ENCODE results near the gene FOXP4. TPM values are rescaled to one million over a fixed set of nuclear protein-coding genes. Genes with fewer than 3 reads are reported as not detected.

Gene FOXP4
- total RNA-seq, 1 experiment from 2014 or later = 32.3 TPM

DNA sequence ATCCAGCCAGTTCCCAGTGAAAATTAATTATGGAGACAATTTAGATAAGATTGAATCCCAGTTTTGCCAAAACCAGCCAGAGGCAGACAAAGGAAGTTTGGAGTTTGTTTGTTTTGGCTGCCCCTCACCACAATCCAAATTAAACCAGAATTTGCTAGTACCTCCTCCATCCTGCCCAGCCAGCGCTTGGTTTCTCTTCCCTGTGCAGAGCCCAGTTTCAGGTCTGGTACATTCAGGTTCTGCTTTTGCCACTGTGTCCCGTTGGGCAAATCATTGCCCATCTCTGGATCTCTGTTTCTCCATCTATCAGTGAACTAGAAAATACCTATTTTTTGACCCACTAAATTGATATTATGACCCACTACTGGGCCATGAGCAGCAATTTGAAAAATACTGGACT lies 26.4 kb downstream of the FOXP4 start:
- ChIA-PET POLR2A (interaction anchor here (1.8 kb wide), 1 partner anchor 144 kb away, joined by 4 read pairs; no protein-coding TSS in a partner anchor), RAD21 (ENCODE audit: low non-redundant PET in 1 of 2, low total read pairs in 2 of 2, uncharacterized antibody in 2 of 2, unreplicated experiment in 2 of 2) (no interaction called here), CTCF (no interaction called here)
- H3K4me2 ChIP-seq (ENCODE audit: low read length) = no peak overlapping the region
- H3K79me2 ChIP-seq (ENCODE audit: insufficient read depth, low read length) = no peaks in the 10 kb centered on the region; the same call in 1 of the 2 replicates
- H3K9me2 ChIP-seq (ENCODE audit: insufficient read depth) = no peaks in the 10 kb centered on the region
- no peaks in the 10 kb centered on the region for H3K27me3 ChIP-seq (ENCODE audit: insufficient read depth, low read length)
- H3K36me3 ChIP-seq (ENCODE audit: control insufficient read depth in 1 of 2, insufficient read depth in 2 of 2, low read length in 2 of 2) = peaks cover 6% of the 10 kb centered on the region in 2 experiments; a peak in 2 of 4 replicates
- no peaks in the 10 kb centered on the region for H4K20me1 ChIP-seq (ENCODE audit: insufficient read depth)
- H3K27ac ChIP-seq (ENCODE audit: low read depth, low read length) = no peak overlapping the region
- BruUV-seq (replicated peaks) = no TSS peak
- H2AFZ ChIP-seq (ENCODE audit: low read depth, low read length, poor library complexity, severe bottlenecking) = no peak overlapping the region
- H3K9me3 ChIP-seq (ENCODE audit: control insufficient read depth in 1 of 2, insufficient read depth in 1 of 2, low read depth in 1 of 2, low read length in 2 of 2) = no peaks in the 10 kb centered on the region
- no peak overlapping the region for H3K9ac ChIP-seq (ENCODE audit: low read length)
- intact Hi-C loops (cut with micrococcal nuclease) = no loop called here
- TF ChIP-seq YY1 (IDR thresholded peaks at IDR 0.05; ENCODE audit: extremely low read depth, insufficient replicate concordance, low read depth, low read length) = no peak
- TF ChIP-seq ELF1 (IDR thresholded peaks at IDR 0.05; ENCODE audit: borderline replicate concordance, low read depth) = no peak
- TF ChIP-seq, protein P1, sequence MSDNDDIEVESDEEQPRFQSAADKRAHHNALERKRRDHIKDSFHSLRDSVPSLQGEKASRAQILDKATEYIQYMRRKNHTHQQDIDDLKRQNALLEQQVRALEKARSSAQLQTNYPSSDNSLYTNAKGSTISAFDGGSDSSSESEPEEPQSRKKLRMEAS (IDR thresholded peaks at IDR 0.05) = no peak
- DNase-seq (ENCODE audit: low read depth, low spot score) (no peak), ATAC-seq (no peak)
- peaks cover 9 to 14% of the 10 kb centered on the region in 2 experiments for H3K4me1 ChIP-seq (ENCODE audit: control insufficient read depth in 1 of 2, insufficient read depth in 2 of 2, low read length in 2 of 2)
- H3K4me3 ChIP-seq (replicated peaks in 1 of 2; ENCODE audit: low read depth in 1 of 2, low read length in 2 of 2) = no peak overlapping the region

DNA sequence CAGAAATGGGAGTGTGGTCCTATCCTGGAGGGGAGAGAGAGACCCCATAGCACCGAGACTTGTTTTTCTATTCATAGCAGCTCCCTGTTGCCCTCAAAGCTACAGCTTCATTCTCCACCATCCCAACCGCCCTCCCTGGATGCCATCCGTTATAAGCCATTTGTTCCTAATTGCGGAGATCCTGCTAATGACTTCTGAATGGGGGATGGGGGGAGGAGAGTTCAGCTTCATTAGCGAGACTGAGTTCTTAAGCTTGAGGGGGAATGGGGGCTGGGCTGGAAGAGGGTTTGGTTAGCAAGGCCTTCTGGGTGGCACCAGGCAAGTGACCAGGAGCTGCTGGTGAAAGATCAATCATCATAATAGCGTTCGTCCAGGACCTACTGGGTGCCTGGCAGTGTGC lies 27.1 kb downstream of the FOXP4 start:
- no peak for DNase-seq (ENCODE audit: low read depth, low spot score)
- ATAC-seq = no peak
- H3K27me3 ChIP-seq (ENCODE audit: insufficient read depth, low read length) = no peaks in the 10 kb centered on the region
- no peak overlapping the region for H3K9ac ChIP-seq (ENCODE audit: low read length)
- no peaks in the 10 kb centered on the region; the same call in 1 of the 2 replicates for H3K79me2 ChIP-seq (ENCODE audit: insufficient read depth, low read length)
- no TSS peak for BruUV-seq (replicated peaks)
- intact Hi-C loops (cut with micrococcal nuclease) = no loop called here
- RAD21 ChIA-PET (ENCODE audit: low non-redundant PET in 1 of 2, low total read pairs in 2 of 2, uncharacterized antibody in 2 of 2, unreplicated experiment in 2 of 2) = no interaction called here
- no peak overlapping the region for H3K4me2 ChIP-seq (ENCODE audit: low read length)
- H4K20me1 ChIP-seq (ENCODE audit: insufficient read depth) = no peaks in the 10 kb centered on the region
- H3K27ac ChIP-seq (ENCODE audit: low read depth, low read length) = no peak overlapping the region
- CTCF ChIA-PET = no interaction called here
- peaks cover 15 to 21% of the 10 kb centered on the region in 2 experiments for H3K4me1 ChIP-seq (ENCODE audit: control insufficient read depth in 1 of 2, insufficient read depth in 2 of 2, low read length in 2 of 2)
- POLR2A ChIA-PET = interaction anchor here (1.8 kb wide), 1 partner anchor 145 kb away, joined by 4 read pairs; no protein-coding TSS in a partner anchor
- peaks cover under 1 to 4% of the 10 kb centered on the region in 2 experiments; a peak in 2 of 4 replicates for H3K36me3 ChIP-seq (ENCODE audit: control insufficient read depth in 1 of 2, insufficient read depth in 2 of 2, low read length in 2 of 2)
- no peaks in the 10 kb centered on the region for H3K9me3 ChIP-seq (ENCODE audit: control insufficient read depth in 1 of 2, insufficient read depth in 1 of 2, low read depth in 1 of 2, low read length in 2 of 2)
- H2AFZ ChIP-seq (ENCODE audit: low read depth, low read length, poor library complexity, severe bottlenecking) = no peak overlapping the region
- no peak overlapping the region for H3K4me3 ChIP-seq (replicated peaks in 1 of 2; ENCODE audit: low read depth in 1 of 2, low read length in 2 of 2)
- H3K9me2 ChIP-seq (ENCODE audit: insufficient read depth) = no peaks in the 10 kb centered on the region
- TF ChIP-seq ZFX (IDR thresholded peaks at IDR 0.05) (no peak), JUND (IDR thresholded peaks at IDR 0.05) (no peak), RAD21 (IDR thresholded peaks at IDR 0.05; ENCODE audit: low read depth) (no peak), FOSL1 (IDR thresholded peaks at IDR 0.05; ENCODE audit: low read depth) (no peak), TCF7L2 (IDR thresholded peaks at IDR 0.05; ENCODE audit: borderline replicate concordance, extremely low read depth, insufficient read depth, insufficient read length) (no peak), SIN3A (IDR thresholded peaks at IDR 0.05; ENCODE audit: low read depth) (no peak), EZH2 (IDR thresholded peaks at IDR 0.05) (no peak), YY1 (IDR thresholded peaks at IDR 0.05; ENCODE audit: extremely low read depth, insufficient replicate concordance, low read depth, low read length) (no peak), EGR1 (IDR thresholded peaks at IDR 0.05; ENCODE audit: low read depth) (no peak), ELF1 (IDR thresholded peaks at IDR 0.05; ENCODE audit: borderline replicate concordance, low read depth) (no peak), ZNF274 (IDR thresholded peaks at IDR 0.05; ENCODE audit: low read depth, low read length) (no peak), CEBPB (IDR thresholded peaks at IDR 0.05; ENCODE audit: low read depth) (no peak)
- TF ChIP-seq, protein P1 (IDR thresholded peaks at IDR 0.05) = no peak
- TF ChIP-seq, protein P2, sequence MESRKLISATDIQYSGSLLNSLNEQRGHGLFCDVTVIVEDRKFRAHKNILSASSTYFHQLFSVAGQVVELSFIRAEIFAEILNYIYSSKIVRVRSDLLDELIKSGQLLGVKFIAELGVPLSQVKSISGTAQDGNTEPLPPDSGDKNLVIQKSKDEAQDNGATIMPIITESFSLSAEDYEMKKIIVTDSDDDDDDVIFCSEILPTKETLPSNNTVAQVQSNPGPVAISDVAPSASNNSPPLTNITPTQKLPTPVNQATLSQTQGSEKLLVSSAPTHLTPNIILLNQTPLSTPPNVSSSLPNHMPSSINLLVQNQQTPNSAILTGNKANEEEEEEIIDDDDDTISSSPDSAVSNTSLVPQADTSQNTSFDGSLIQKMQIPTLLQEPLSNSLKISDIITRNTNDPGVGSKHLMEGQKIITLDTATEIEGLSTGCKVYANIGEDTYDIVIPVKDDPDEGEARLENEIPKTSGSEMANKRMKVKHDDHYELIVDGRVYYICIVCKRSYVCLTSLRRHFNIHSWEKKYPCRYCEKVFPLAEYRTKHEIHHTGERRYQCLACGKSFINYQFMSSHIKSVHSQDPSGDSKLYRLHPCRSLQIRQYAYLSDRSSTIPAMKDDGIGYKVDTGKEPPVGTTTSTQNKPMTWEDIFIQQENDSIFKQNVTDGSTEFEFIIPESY (IDR thresholded peaks at IDR 0.05; ENCODE audit: extremely low read depth, insufficient replicate concordance, low read length) = no peak
- TF ChIP-seq, protein P3, sequence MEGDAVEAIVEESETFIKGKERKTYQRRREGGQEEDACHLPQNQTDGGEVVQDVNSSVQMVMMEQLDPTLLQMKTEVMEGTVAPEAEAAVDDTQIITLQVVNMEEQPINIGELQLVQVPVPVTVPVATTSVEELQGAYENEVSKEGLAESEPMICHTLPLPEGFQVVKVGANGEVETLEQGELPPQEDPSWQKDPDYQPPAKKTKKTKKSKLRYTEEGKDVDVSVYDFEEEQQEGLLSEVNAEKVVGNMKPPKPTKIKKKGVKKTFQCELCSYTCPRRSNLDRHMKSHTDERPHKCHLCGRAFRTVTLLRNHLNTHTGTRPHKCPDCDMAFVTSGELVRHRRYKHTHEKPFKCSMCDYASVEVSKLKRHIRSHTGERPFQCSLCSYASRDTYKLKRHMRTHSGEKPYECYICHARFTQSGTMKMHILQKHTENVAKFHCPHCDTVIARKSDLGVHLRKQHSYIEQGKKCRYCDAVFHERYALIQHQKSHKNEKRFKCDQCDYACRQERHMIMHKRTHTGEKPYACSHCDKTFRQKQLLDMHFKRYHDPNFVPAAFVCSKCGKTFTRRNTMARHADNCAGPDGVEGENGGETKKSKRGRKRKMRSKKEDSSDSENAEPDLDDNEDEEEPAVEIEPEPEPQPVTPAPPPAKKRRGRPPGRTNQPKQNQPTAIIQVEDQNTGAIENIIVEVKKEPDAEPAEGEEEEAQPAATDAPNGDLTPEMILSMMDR (IDR thresholded peaks at IDR 0.05 in 2 of 3, conservative IDR thresholded peaks at IDR 0.05 in 1 of 3; ENCODE audit: borderline replicate concordance in 1 of 3, insufficient read depth in 1 of 3, low read depth in 2 of 3, low read length in 2 of 3) = no peak
- TF ChIP-seq, protein P4, sequence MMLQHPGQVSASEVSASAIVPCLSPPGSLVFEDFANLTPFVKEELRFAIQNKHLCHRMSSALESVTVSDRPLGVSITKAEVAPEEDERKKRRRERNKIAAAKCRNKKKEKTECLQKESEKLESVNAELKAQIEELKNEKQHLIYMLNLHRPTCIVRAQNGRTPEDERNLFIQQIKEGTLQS (IDR thresholded peaks at IDR 0.05) = no peak

Measured in HCT116 (cell line).